GM19351 (cell line): Measurements from ENCODE around the gene CEP135.
"Not testable (repeated sequence)": the region's sequence is repeated elsewhere in the genome, so short reads cannot be mapped to it uniquely, and the experiment has no call there.

Experiments used
- ATAC-seq: cut with Tn5 transposase; IDR thresholded peaks from one replicate; pipeline ENCODE4 v1.9.1; 2021; ENCODE audit warnings: mild to moderate bottlenecking, moderate library complexity; ENCODE audit not compliant: unreplicated experiment

CEP135 gene, protein sequence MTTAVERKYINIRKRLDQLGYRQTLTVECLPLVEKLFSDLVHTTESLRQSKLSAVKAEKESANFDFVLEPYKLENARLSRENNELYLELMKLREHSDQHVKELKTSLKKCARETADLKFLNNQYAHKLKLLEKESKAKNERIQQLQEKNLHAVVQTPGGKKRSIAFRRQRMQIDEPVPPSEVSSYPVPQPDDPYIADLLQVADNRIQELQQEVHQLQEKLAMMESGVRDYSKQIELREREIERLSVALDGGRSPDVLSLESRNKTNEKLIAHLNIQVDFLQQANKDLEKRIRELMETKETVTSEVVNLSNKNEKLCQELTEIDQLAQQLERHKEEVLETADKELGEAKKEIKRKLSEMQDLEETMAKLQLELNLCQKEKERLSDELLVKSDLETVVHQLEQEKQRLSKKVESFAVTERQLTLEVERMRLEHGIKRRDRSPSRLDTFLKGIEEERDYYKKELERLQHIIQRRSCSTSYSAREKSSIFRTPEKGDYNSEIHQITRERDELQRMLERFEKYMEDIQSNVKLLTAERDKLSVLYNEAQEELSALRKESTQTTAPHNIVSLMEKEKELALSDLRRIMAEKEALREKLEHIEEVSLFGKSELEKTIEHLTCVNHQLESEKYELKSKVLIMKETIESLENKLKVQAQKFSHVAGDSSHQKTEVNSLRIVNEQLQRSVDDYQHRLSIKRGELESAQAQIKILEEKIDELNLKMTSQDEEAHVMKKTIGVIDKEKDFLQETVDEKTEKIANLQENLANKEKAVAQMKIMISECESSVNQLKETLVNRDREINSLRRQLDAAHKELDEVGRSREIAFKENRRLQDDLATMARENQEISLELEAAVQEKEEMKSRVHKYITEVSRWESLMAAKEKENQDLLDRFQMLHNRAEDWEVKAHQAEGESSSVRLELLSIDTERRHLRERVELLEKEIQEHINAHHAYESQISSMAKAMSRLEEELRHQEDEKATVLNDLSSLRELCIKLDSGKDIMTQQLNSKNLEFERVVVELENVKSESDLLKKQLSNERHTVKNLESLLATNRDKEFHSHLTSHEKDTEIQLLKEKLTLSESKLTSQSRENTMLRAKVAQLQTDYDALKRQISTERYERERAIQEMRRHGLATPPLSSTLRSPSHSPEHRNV

DNA sequence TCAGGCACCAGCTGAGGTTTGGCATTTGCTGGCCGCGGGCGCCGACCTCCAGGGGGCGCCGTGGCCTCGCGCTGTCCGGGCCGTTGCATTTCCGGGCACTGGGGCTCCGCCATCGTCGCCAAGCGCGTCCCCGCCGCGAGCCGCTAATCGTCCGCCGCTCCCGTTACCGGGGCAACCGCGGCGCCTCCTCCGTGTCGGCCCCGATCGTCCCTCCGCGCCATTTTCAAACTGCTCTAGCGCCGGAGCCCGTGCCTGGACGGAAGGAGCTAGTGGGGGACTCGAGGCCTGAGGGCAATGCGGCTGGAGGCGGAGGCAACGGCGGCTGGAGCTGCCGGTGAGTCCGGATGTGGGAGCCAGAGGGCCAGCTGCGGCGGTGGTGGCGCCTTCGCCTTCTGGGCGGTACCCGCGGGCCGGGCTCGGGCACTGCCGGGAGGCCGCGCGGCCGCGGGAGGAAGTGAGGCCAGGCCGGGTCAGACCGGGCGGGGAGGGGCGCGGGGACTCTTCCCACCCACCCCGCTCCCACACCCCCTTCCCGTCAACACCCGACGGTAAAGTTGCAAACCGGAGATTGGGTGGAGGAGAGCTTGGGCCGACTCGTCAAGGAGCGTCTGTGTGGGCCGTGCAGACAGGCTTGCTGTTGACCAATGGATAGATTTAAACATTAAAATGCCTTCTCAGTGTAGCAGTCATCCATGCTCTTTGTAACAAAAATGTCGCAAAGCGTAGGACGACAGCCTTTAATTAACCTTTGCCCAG is at the start of gene CEP135:
CEP135 (plus strand) TSS at position 220 of the 756 bp plus-strand sequence. CDS start 3,186 bp downstream, outside the sequence.
- peak; percentile 70 for ATAC-seq

DNA sequence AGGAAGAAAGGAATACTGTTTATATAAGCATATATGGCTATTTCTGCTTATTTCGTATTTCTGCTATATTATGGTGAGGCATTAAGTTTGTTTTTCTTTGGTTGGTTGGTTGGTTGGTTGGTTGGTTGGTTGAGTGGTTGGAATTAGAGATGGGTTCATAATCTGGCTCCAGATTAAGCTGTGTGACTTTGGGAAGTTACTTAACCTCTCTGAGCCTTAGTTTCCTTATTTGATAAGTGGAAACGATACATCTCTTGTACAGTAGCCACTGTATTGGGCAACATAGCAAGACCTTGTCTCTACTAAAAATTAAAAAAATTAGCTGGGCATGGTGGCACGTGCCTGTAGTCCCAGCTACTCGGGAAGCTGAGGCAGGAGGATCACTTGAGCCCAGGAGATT is 46.1 kb upstream of the CEP135 start:
- ATAC-seq, result no peak

DNA sequence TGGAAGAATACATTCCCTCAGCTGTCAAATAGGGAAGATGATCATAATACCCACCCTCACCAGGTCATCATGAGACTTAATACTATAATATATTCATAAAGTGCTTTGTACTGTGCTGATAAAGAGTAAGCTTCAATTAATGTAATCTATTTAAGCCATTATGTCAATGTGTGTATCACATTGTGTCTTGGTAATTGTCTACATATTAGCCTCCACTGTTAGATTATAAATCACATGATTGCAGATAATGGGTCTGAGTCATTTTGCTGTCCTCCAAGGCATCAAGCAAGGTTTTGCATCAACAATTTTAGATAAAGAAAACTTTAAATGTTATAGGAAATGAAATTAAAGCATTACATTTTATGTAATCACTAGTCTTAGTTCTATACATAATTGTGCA is 45.2 kb upstream of the CEP135 start:
- ATAC-seq, result no peak

DNA sequence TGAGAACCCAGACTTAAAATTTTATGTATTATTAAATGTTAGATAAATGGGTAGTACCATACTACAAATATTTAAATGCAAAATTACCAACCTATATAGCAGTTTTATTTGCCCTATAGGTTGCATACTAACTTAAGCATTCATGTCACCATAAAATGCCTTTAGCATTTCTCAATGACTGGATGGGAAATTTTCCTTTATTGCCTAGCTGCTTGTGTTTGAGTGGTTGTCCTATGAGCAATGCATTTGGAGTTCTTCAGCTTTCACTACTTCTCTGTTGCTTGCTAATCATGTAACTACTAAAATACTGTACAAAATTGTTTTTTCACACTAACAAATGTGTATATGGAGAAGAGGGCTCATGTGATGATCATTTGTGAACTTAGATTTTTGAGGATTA is 44.2 kb upstream of the CEP135 start:
- no peak for ATAC-seq

DNA sequence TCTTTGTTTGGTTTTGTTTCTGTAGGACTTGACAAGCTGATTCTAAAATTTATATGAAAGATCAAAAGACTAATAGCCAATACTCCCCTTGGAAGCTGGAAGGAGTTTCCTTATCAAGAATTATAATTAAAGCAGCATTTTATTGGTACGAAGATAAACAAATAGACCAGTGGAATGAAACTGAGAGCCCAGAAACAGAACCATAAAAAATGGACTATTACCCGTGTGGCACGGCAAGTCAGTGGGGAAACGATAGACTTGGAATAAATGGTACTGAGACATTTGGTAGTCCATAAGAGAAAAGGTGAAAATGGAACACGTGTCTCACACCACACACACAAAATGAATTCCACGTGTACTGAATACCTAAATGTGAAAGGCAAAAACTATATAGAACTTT is 42.4 kb upstream of the CEP135 start:
- ATAC-seq, result no peak

DNA sequence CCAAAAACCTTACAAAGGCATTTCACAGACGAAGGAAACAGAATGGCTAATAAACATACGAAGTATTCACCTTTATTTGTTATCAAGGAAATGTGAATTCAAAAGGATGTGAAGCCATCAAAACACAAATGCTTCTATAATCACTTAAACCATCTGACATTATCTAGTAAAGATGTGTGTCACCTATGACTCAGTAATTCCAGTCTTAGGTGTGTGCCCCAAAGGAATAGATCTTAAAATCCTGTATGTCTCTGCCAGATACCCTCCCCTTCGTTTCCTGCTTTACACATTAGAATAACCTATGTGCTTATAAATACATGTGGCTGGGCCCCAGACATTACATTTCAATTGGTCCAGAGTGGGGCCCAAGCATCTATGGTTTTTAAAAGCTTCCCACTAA is 41.8 kb upstream of the CEP135 start:
- no peak for ATAC-seq

DNA sequence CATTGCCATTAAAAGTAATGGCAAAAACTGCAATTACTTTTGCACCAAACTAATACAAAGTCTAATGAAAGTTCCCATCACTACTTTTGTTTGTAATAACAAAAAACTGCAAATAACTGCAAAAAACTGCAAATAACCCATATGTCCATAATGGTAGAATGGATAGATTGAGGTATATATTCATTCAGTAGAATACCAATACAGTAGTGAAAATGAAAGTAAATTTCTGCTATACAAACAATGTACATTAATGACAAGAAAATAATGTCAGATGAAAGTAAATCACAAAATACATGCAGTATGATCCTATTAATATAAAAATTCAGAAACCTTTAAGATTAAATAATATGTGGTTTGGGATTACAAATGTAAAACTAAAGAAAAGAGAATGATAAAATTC is 41.3 kb upstream of the CEP135 start:
- ATAC-seq, result no peak

DNA sequence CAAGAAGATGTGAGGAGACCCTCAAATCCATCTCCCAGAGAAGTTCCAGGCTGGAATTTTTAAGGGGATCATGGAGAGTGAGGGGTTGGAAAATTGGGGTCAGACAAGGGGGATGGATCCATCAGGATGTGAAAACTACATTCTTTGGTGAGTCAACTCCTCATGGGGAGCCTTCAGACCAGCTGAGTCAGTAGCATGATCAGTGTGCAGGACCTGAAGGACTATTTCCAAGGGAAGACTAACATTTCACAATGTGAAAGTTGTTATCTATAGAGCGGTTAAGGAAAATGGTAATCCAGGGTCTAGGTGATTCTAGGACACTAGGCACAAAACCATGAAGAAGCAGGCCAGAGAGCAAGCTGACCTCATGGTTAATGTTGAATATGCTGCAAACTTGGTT is 38.6 kb upstream of the CEP135 start:
- no peak for ATAC-seq

DNA sequence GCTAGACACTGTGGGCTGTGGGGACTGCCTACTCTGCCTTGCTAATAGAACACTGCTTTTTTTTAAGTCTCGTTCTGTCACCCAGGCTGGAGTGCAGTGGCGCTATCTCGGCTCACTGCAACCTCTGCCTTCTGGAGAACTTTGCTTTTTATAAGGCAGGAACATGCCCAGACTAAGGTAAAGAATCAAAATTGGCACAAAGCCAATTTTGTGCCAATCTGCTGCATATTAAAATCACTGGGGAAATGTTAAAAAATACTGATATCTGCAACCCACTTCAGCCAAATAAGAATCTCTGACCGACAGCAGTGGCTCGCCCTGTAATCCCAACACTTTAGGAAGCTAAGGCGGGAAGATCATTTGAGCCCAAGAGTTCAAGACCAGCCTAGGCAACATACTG is 36.5 kb upstream of the CEP135 start:
- ATAC-seq, result no peak

DNA sequence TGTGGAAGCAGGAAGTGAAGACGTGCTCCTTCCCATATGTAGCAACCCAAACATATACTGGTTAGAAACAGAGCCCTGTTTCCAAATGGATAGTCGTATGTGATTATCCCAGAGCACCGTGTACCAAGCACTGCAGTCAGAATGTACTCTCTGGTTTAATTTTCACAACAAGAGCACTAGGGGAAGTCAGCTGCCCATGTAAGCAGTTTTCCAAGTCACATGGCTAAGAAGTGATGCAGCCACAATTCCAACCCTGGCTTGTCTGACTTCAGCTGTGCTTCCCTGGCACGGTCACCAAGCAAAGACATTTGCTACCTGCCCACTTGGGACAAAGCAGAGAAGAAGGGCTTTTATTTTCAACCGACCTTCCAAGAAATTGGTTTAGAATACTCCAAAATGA is 28.2 kb upstream of the CEP135 start:
- no peak for ATAC-seq

DNA sequence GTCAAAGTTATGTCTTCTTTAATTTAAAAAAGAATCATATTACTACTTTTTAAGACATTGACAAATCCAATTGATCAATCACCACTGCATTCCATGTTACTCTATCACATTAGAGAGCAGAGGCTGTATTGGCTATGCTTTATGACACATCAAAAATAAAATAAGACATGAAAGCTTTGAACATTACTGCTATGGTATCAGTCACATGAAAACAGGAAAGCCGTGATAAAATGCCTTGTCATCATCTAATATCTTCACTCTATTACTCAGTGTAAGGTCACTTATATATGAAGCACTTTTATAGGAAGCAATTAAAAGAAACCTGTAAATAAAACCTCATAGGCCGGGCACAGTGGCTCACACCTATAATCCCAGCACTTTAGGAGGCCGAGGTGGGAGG is 27.7 kb upstream of the CEP135 start:
- no peak for ATAC-seq

DNA sequence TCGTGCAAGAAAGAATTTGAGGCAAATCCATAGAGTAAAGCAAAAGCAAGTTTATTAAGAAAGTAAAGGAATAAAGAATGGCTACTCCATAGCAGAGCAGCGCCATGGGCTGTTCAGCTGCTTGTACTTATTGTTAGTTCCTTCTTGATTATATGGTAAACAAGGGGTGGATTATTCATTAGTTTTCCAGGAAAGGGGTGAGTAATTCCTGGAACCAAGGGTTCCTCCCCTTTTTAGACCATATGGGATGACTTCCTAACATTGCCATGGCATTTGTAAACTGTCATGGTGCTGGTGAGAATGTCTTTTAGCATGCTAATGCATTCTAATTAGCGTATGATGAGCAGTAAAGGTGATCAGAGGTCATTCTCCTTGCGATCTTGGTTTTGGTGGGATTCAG is 23.5 kb upstream of the CEP135 start:
- ATAC-seq, result no peak

DNA sequence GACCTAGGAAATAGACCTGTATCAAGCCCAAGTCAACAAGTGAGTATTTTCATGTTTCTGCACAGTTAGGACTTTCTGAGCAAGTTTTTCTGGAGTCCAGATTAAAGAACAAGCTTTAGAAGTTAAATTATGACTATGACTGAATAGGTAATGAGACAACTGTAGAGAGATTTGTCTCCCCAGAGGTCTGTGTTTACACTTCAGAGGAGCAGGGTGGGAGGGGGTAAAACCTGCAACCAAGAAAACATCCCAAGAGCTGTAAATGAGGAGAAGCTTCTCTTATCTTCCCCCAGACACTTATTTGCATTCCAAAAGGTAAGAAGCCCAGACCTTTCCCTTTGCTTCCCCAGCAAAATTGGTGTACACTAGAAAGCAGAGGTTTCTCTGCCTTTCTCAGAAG is 22.1 kb upstream of the CEP135 start:
- no peak for ATAC-seq

DNA sequence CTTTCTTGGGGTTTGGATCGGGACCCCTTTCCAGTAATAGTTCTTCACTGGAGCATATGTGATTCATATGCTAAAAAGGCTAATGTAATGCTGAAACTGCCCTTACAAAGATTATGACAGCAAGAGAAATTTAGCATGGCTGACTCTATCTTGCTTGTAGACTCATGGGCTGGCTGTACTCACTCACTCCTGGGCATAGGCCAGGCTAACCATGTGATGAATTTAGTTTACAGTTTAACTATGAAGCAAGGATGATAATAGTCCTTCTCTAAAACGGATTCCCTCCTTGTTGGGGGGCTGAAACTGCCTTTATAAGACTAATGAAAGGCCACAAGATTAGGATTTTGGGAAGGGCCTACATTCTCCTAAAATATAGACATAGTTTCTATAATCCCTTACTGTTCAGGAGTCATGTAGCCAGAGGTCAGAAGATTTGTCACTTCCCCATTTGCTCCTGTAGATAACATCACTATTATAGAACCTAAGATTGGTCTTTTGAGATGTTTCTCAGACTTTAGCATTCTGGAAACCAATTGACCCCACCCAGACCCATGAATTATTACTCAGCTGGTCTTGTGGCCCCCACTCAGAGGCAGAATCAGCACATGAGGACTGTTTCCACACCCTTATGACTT is 20.8 kb upstream of the CEP135 start:
- no peak for ATAC-seq

DNA sequence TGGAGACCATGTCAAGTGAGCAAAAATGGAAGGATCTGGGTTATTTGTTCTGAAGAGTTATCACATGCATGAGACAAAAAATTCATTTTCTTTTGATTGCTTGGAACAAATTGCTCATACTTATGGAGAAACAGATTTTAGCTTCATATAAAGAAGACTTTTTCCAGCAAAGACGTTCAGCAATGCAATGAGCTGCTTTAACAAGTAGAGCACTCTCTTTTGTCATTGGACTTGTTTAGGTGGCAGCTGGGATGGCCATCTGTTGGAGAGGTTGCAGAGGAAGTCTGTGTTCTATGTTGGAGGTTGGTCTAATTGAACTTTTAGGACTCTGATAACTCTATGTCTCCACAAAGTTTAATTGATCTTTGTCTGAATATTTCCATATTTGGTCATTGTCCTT is 19.9 kb upstream of the CEP135 start:
- ATAC-seq, result no peak

DNA sequence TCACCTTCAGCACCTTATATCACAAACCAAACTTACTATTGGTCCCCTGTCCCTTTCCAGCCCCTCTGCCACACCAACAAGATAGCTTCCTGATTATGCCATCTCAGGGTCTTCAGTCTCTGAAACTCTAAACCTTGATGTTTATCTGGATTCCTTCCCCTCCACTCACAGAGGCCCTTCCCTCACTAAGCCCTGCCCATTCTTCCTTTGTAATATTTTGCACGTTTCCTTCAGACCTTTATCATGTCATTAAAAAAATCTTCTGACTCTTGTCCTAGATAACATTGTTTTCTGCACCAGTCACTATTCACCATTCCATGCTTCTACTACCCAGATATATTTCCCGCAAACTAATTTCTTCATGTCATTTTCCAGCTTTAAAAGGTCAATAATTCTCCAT is 17.7 kb upstream of the CEP135 start:
- no peak for ATAC-seq

DNA sequence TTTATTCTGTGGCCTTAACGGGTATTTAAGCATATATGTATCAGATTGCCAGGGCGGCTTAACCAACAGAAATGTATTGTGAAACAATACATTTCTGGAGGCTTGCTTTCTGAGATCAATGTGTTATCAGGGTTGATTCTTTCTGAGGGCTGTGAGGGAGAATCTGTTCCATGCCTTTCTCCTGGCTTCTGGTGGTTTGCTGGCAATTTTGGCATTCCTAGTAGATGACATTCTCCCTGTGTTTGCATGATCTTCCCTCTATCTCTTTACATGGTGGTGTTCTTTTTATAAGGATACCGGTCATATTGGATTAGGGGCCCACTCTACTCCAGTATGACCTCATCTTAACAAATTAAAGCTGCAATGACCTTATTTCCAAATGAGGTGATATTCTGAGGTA is 16.9 kb upstream of the CEP135 start:
- no peak for ATAC-seq

DNA sequence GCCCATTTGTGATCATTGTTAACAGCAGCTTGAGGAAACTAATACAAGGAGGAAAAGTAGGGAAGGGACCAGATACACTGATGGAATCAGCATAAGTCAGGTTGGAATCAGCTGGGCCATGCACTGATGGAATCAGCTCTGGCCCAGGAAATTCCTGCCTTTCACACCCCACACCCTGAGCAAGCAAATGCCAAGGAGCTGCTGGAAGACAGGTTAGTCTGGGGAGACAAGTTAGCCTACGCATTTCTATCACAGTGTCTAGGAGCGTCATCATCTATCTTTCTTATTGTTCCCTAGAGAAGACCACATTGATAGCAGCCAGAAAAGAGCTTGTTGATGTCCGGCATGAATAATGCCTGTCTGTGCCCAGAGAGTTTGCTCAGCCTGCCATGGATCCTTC is 16.2 kb upstream of the CEP135 start:
- ATAC-seq, result no peak

DNA sequence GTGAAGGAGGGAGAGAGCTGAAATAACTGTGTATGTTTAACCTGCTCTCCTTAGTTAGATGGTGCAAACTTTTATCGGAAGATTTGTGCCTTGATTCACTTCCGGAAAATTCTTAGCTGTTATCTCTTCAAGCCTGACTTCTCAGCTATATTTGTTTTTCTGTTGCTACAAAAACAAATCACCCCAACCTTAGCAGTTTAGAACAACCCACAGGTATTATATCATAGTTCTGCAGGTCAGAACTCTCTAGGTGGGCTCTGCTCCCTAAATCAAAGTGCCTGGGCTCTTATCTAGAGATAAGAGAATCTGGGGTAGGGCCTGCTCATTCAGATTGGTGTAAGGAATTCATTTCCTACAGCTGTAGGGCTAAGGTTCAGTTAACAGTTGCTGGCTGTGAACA is 15.1 kb upstream of the CEP135 start:
- no peak for ATAC-seq

DNA sequence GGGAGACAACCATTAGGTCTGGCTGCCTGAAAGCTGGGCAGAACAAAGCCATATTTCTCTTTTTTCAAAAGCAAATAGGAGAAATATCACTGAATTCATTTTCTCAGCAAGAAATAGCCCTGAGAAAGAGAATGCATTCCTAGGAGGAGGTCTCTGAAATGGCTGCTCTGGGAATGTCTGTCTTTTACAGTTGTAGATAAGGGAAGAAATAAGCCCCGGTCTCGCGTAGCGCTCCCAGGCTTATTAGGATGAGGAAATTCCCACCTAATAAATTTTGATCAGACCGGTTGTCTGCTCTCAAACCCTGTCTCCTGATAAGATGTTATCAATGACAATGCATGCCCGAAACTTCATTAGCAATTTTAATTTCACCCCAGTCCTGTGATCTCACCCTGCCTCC is 12.8 kb upstream of the CEP135 start:
- not testable (repeated sequence) for ATAC-seq
